HG02981 (cell line): ENCODE measurements around the gene KCNN3.

Experiments used
- ATAC-seq: cut with Tn5 transposase; IDR thresholded peaks from one replicate; pipeline ENCODE4 v1.9.1; 2021; ENCODE audit warnings: mild to moderate bottlenecking, moderate library complexity; ENCODE audit not compliant: unreplicated experiment

Gene KCNN3

GRCh38 chr1:154797175-154797574 lies 72.9 kb downstream of the KCNN3 start:
- no peak for ATAC-seq

DNA sequence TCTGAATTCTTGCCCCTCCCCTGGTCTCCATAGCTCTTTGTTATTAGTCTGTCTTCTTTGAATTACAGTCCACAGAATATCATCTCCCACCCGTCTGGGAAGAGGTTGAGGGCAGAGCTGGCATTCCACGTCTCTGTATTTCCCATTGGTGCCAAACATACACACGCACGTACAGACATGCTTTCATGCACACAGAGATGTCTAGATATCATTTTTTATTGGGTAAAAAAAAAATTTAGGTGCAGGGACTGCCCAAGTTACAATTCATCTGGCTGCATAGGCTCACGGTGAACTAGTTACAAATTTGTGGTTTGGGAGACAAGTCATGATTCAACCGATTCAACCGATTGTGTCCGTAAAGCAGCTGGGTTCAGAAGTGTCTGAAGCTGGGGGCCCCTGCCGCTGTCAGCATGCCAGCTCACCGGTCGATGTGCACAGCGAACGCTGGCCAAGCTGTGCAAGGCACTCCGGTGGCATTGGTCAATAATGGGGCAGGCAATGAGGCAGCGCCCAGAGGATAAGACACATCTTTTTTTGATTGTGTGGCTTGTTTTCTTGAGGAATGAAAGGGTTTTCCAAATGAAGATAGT lies 73.7 kb downstream of the KCNN3 start:
- no peak for ATAC-seq

- ATAC-seq = no peak
Observed at GRCh38 chr1:154794608-154795007, 75.5 kb downstream of the KCNN3 start.

- no peak for ATAC-seq
Observed at GRCh38 chr1:154793685-154794084, 76.4 kb downstream of the KCNN3 start.

GRCh38 chr1:154792899-154793298 lies 77.2 kb downstream of the KCNN3 start:
- no peak for ATAC-seq

DNA sequence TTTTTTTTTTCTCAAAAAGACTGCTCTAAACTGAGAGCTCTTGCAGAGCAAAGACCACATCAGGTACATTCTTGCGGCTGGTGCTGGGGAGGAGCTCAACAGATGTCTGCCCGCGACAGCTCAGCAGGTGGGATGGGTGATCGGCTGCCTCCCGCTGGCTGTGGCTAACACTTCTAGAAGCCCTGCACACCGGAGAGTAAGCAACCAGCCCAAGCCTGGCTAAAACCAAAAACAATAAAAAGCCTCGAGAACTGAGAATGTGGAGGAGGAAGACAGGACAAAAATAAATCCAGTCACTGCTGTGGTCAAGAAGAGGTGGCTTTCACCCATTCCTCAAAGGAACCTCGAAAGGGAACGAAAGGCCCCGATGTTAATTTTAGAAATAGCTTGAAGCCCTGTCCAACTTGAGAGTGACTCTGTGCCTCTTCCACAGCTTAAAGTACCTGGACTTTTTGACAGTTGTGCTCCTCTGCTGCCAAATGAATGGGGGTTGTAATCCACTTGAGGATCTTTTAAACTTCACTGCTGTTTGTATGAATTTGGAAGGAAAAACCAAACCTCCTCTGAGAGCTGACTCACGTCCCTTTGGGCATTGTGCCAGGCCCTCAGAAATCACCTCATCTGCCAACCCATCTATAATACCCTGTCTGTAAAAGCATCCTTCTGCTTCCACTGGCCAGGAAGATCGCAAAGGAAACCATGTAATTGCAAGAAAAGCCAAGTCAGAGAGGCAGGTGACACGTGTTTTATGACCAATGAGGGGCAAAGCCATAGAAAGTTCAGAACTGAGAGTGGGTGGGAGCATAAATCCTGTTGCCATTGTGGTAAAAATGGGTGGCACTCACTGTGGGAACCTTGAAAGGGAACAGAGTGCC lies 78.6 kb downstream of the KCNN3 start:
- ATAC-seq = peak; percentile 77

DNA sequence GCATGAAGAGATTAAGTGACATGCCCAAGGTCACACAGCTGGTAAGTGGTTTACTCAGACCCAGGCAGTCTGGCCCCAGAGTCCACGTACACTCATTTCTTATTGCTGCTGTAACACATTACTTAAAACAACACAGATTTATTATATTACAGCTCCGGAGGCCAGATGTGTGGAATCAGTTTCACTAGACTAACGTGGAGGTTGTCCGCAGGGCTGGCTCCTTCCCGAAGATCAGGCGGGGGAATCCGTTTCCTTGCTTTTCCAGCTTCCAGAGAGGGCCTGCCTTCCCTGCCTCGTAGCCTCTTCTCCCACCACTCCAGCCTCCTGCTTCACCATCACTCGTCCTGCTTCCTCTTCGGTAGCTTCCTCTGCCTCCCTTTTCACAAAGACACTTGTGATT lies 81.2 kb downstream of the KCNN3 start:
- no peak for ATAC-seq

DNA sequence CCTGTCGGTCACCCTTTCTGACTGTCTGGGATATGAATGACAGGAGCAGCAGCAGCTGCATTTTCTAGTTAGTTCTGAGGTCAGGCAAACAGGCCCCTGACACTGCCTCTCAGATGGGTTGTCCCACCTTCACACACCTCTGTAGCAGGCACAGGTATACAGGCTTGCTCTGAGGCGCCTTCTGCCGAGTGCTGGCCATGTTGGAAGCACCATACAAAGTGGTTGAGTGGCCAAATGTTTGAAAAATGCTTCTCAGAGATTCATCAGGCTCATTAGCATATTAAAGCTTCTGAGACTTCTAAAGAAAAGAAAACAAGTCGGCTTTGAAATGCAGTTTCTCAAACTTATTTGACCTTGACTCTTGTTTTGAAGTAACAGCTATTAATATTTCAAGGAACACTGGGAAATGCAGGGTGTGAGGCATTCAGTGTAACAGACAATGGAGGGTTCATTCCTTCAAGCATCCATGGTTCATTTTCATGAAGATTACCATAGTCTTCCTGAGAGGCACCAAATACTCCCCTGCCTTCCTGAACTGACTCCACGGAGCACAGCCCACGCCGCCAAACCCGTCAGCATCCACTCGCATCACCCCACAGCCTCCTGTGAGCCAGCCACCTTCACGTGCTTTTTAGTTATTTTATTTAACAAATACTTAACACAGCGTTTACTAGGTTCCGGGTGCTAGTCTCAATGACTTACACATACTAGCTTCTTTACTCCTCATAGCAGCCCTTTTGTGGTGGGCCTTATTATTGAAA lies 81.8 kb downstream of the KCNN3 start:
- no peak for ATAC-seq

- no peak for ATAC-seq
Observed at GRCh38 chr1:154786804-154787570, 83.1 kb downstream of the KCNN3 start.

- peak; percentile 66 for ATAC-seq
Observed at GRCh38 chr1:154784924-154785531, 85.1 kb downstream of the KCNN3 start.

DNA sequence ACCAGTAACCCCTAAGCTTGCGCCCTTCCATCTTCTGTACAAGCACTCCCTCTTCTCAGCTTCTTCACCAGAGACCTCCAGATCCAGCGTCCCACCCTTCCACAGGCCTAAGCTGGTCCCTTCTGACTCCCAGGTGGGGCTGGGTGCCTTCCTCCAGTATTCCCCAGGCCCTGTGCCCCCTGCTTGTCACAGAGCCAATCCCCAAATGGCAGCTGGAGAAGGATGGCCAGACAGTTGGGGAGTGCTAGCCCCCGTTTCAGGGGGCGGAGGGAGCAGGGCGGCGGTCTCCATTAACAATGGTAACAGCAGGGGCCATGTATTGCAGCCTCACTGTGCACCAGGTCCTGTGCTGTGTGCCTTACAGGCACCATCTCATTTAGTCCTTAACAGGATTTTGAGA lies 85.7 kb downstream of the KCNN3 start:
- no peak for ATAC-seq

DNA sequence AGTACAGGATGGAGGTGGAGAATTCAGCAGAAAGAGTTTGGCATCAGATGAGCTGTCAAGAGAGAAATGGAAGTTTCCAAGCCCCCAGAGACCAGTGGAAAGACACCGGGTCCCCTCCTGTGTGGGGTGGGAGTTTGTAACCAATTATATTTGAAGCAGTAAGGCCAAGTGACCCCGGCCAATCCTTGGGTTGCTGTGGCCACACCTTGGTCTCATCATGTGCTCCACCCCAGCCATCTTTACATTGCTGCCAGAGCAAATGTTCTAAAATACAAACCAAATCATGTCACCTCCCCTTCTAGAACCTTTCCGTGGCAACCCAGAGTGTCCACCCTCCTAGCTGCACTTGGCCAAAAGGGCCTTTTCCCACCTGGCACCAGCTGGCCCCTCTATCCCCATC lies 86.1 kb downstream of the KCNN3 start:
- no peak for ATAC-seq

DNA sequence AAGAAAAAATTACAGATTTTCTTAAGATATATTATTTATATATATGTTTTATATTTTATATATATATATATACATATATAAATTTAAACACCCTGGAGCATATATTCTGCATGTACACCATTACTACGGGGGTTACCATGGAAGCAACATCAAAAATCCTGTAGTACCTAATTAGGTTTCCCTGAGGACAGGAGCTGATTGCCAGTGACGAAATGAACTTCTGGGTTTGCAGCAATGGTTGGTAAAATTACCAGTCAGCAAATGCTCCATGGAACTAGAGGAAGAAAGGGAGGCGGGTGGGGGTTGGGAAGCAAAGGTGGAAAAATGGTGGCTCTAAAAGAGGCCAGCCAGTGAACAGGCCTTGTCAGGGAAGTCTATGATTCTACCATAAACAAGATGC lies 89.5 kb downstream of the KCNN3 start:
- no peak for ATAC-seq

DNA sequence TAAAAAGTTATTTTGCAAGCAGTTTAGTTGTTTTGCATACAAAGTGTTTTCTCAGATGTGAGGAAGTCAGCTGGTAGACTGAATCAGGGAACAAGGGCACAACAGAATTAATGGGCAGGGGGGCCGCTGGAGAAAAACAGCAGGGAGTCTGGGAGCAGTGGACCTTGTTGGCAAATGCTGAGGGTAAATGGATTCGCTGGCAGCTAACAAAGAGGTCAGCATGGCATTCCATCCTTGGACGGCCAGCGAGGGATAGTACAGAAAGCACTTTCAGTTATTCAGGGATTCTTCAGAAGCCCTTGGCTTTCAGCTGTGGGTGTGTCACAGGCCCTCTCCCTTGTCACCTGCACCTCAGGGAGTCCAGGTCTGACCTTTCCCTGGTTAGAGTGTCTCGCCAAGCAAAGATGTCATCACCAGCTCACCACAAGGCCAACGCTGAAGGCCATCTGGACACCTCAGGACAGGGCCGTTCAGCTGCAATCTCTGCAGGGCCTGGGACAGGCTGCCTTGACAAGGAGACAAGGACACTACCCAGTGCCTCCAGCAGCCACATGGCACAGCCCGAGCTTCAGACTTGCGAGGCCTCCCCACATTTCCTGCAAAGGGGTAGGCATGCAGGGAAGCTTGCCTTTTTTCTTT lies 90.4 kb downstream of the KCNN3 start:
- no peak for ATAC-seq

DNA sequence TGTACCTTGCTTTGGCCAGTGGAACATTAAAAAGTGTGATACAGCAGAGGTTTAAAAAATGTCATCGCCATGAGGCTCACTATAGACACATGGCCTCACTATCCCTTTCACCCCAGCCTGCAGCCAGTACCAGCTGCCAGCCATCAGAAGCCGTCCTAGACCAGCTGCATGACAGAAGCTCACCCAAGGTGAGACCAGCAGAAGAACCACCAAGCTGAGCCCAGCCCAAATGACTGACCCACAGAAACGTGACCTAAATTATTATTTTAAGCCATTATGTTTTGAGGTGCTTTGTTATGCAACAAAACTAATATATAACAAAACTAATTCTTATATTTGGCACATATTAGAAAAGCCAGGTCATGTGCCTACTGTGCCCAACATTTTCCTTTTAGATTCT lies 91.1 kb downstream of the KCNN3 start:
- no peak for ATAC-seq

DNA sequence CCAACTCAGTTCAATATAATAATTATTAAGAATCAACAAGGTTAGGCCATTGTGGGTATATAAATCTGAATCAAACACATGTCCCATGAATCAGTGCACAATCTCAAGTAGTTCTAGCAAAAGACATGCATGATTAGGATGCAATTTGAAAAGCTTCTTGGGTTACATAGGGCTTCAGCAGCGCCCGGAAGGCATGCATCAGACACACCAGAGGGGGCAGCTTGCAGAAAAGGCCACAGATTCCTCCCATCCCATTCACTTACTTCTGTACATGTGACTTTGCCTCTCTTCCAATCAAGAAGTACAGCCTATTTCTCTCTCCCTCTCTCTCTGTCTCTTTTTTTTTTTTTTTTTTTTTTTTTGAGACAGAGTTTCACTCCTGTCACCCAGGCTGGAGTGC lies 91.8 kb downstream of the KCNN3 start:
- ATAC-seq = no peak

DNA sequence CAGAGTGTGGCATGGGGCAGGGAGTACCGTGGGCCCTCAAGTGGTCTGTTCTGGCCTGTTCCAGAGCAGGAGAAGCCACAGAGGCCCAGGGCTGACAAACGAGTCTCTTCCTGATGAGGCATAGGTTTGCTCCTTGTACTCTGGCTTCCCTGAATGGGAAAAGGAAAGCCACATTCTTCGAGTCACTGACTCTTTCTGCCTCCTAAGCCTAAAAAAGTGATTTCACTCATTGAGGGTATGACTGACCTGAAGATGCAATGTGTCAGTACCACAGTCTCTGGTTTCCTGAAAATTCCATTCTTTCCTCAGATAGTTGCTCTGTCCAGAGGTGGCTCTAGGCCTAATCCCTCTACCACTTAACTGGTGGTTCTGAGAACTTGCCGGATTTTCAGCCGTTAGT lies 92.3 kb downstream of the KCNN3 start:
- no peak for ATAC-seq

DNA sequence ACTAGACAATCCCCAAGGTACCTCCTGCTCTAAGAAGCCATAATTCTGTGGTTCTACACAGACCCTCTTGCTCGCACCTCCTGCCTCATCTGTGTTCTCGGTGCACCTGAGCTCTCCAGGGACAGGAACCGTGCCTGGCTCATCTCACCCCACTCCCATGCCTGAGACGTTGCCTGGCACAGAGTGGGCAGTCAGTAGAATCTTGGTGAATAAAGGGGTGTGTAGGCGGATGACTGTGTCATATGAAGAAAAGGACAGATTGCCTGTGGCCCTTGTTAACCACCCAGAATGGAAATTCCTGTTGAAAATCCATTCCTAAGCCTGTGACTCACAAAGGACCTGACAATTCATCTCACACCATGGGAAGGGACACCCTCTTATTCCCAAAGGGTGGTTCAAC lies 92.9 kb downstream of the KCNN3 start:
- no peak for ATAC-seq

DNA sequence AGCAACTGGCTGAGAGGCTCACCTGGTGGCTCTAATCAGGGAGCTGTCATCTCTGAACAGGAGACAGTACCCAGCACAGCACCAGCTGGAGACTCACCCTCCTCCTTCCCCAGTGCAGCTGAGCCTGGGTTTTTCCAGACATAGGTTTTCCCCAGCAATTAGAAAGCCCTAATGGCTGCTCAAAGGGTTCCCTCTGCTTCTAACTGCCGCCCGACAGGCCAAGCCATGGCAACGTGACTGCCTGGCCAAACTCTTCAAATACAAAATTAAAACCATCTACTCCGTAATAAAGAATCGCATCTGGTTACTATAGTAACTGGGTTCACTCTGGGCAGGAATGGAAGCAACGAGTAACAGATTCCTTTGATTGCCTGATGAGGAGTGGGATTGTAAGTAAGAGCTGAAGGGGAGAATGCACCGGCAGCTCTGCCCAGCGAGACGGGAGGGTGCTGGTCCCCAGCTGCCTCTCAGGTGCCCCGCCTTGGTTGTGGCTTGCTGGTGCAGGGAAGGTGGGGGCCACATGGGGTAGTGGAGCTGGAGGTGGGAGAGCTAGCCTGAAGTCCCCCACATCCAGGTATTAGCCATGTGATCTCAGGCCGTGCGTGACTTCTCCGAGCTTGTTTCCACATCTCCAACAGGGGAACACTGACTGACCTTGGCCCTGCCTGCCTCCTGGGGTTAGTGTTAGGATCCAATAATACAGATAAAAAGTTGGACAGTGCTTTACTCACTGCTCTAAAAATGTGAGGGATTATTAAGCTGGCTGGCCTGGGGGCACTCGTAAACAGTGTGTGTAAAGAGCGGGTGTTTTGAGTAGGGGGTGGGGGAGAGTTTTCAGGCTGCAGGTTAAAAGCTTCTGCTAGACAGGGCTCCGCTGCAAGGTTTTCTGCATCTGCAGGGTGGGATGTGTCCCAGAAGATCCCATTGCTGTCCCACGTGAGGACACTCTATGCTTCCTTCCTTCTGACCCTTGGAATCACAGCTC lies 94.2 kb downstream of the KCNN3 start:
- no peak for ATAC-seq
